Measurements from ENCODE around the gene RASGEF1C. TPM values are rescaled to one million over a fixed set of nuclear protein-coding genes. Genes with fewer than 3 reads are reported as not detected.

RASGEF1C gene
- total RNA-seq, result under 1 TPM in 1 of 6 donors, not detected in 5; 0.09 TPM
- under 1 TPM in 1 of 2 donors, not detected in 1; 0.38 TPM for polyA plus RNA-seq

- H3K27ac ChIP-seq, result no peak within 1 kb of the TSS
- 3 to 7% methylated on average over 35 to 55 of the region's 55 CpGs for WGBS, 2 donors
- H3K36me3 ChIP-seq, result no peaks in the 10 kb centered on the region
- H3K4me3 ChIP-seq, result peak within 1 kb of the TSS in 3 of 4 donors; percentile 24 to 47 (median 39)
- intact Hi-C loops (cut with DNase I), result no loop called here
- H3K27me3 ChIP-seq, result no peaks in the 10 kb centered on the region
- DNase-seq, result peak; percentile 41 to 93 (median 74)
- H3K4me1 ChIP-seq, result peaks cover 6 to 8% (median 7%) of the 10 kb centered on the region in 3 donors
- H3K9me3 ChIP-seq, result no peaks in the 10 kb centered on the region
- TF ChIP-seq CTCF (IDR thresholded peaks at IDR 0.05), result peak in 1 of 4 donors; percentile 26
- FAIRE-seq, result no peak
- ATAC-seq, result peak; percentile 94 to 98 (median 96)
These were observed at the start of gene RASGEF1C for GRCh38 chr5:180209137-180209581. Gene RASGEF1C, minus strand, starts transcription at chr5:180209211. Its CDS starts 71,159 bp downstream, at chr5:180138052.

GRCh38 chr5:180253036-180253824 lies 44.2 kb upstream of the RASGEF1C start:
- no peak for TF ChIP-seq CTCF (IDR thresholded peaks at IDR 0.05)
- intact Hi-C loops (cut with DNase I), result no loop called here
- H3K4me1 ChIP-seq, result no peaks in the 10 kb centered on the region
- peaks cover 0 to 15% (median 3%) of the 10 kb centered on the region in 4 donors for H3K9me3 ChIP-seq
- H3K27me3 ChIP-seq, result no peaks in the 10 kb centered on the region
- ATAC-seq, result no peak
- DNase-seq, result no peak
- no peak overlapping the region for H3K4me3 ChIP-seq
- FAIRE-seq, result no peak
- no peak overlapping the region for H3K27ac ChIP-seq
- WGBS, 2 donors, result 97 to 98% methylated on average over 24 of the region's 24 CpGs
- peaks cover 12 to 56% (median 18%) of the 10 kb centered on the region in 3 donors for H3K36me3 ChIP-seq

GRCh38 chr5:180251887-180252286 lies 42.9 kb upstream of the RASGEF1C start:
- FAIRE-seq (no peak), DNase-seq (no peak), ATAC-seq (no peak)
- H3K4me3 ChIP-seq, result no peak overlapping the region
- H3K36me3 ChIP-seq, result peaks cover 5 to 56% (median 8%) of the 10 kb centered on the region in 3 donors
- WGBS, 2 donors, result 98 to 100% methylated on average over 7 of the region's 7 CpGs
- no peaks in the 10 kb centered on the region for H3K27me3 ChIP-seq
- no peak for TF ChIP-seq CTCF (IDR thresholded peaks at IDR 0.05)
- peaks cover 0 to 9% (median under 1%) of the 10 kb centered on the region in 4 donors for H3K9me3 ChIP-seq
- no peaks in the 10 kb centered on the region for H3K4me1 ChIP-seq
- intact Hi-C loops (cut with DNase I), result no loop called here
- no peak overlapping the region for H3K27ac ChIP-seq

GRCh38 chr5:180251141-180251540 lies 42.1 kb upstream of the RASGEF1C start:
- DNase-seq (no peak), FAIRE-seq (no peak), ATAC-seq (no peak)
- Histone ChIP-seq H3K9me3 (peaks cover 0 to 9% (median 0%) of the 10 kb centered on the region in 4 donors), H3K36me3 (peaks cover 2 to 49% (median 8%) of the 10 kb centered on the region in 3 donors), H3K27me3 (no peaks in the 10 kb centered on the region), H3K4me3 (no peak overlapping the region), H3K4me1 (no peaks in the 10 kb centered on the region), H3K27ac (no peak overlapping the region)
- no peak for TF ChIP-seq CTCF (IDR thresholded peaks at IDR 0.05)
- intact Hi-C loops (cut with DNase I), result no loop called here
- 97% methylated on average over 9 of the region's 9 CpGs for WGBS, 2 donors

GRCh38 chr5:180250329-180250728 lies 41.3 kb upstream of the RASGEF1C start:
- TF ChIP-seq CTCF (IDR thresholded peaks at IDR 0.05), result no peak
- FAIRE-seq (no peak), ATAC-seq (no peak), DNase-seq (peak in 1 of 6 donors; percentile 8)
- no peak overlapping the region for H3K4me3 ChIP-seq
- H3K9me3 ChIP-seq, result peaks cover 0 to 1% (median 0%) of the 10 kb centered on the region in 4 donors
- H3K27me3 ChIP-seq, result no peaks in the 10 kb centered on the region
- intact Hi-C loops (cut with DNase I), result no loop called here
- no peak overlapping the region for H3K27ac ChIP-seq
- H3K4me1 ChIP-seq, result no peaks in the 10 kb centered on the region
- 91 to 97% methylated on average over 4 of the region's 4 CpGs for WGBS, 2 donors
- H3K36me3 ChIP-seq, result peaks cover 2 to 50% (median 8%) of the 10 kb centered on the region in 3 donors
